H9 (cell line): ENCODE measurements around the gene MTMR3. TPM values are rescaled to one million over a fixed set of nuclear protein-coding genes. Genes with fewer than 3 reads are reported as not detected.

ENCODE experiments used
- DNase-seq: peaks from one replicate; pipeline ENCODE4 v3.0.0-alpha.2; 2017
- H2AFZ ChIP-seq: one replicate; pipeline ENCODE4 v1.6.1; 2013; ENCODE audit warnings: mild to moderate bottlenecking, low read length, control low read depth, moderate library complexity
- H2AK5ac ChIP-seq: 2 replicates; pipeline ENCODE4 v1.6.1; 2013; ENCODE audit warnings: low read length, control low read depth, mixed read lengths; ENCODE audit not compliant: insufficient read length
- H2BK120ac ChIP-seq: one replicate; pipeline ENCODE4 v1.6.1; 2013; ENCODE audit warnings: low read depth, mild to moderate bottlenecking, low read length, control low read depth, inconsistent platforms; ENCODE audit not compliant: poor library complexity, severe bottlenecking
- H2BK12ac ChIP-seq: 2 replicates; pipeline ENCODE4 v1.6.1; 2013; ENCODE audit warnings: low read length, control low read depth, mixed read lengths, low read depth; ENCODE audit not compliant: insufficient read length
- H2BK15ac ChIP-seq: 2 replicates; pipeline ENCODE4 v1.6.1; 2013; ENCODE audit warnings: low read depth, low read length, control low read depth
- H2BK20ac ChIP-seq: one replicate; pipeline ENCODE4 v1.6.1; 2013; ENCODE audit warnings: low read depth, mild to moderate bottlenecking, low read length, control low read depth, inconsistent platforms; ENCODE audit not compliant: poor library complexity, severe bottlenecking
- H2BK5ac ChIP-seq: 2 replicates; pipeline ENCODE4 v1.6.1; 2013; ENCODE audit warnings: low read length, control low read depth, mixed read lengths; ENCODE audit not compliant: insufficient read length
- H3K14ac ChIP-seq: 2 replicates; pipeline ENCODE4 v1.6.1; 2013; ENCODE audit warnings: low read length, control low read depth; ENCODE audit not compliant: insufficient read depth
- H3K18ac ChIP-seq: 2 replicates; pipeline ENCODE4 v1.6.1; 2013; ENCODE audit warnings: low read depth, mild to moderate bottlenecking, mixed read lengths, low read length, control low read depth; ENCODE audit not compliant: insufficient read length
- H3K23ac ChIP-seq: 2 replicates; pipeline ENCODE4 v1.6.1; 2013; ENCODE audit warnings: low read length, control low read depth, mixed read lengths, low read depth; ENCODE audit not compliant: insufficient read length
- H3K23me2 ChIP-seq: 2 replicates; pipeline ENCODE4 v1.6.1; 2013; ENCODE audit warnings: low read depth, mild to moderate bottlenecking, mixed read lengths, low read length, control low read depth; ENCODE audit not compliant: insufficient read length, poor library complexity, severe bottlenecking
- H3K27ac ChIP-seq: 2 replicates; pipeline ENCODE4 v1.5.1; 2013; ENCODE audit warnings: low read length, control low read depth, mixed read lengths, low read depth; ENCODE audit not compliant: insufficient read length
- H3K27me3 ChIP-seq: 2 replicates; pipeline ENCODE4 v1.6.1; 2013; ENCODE audit warnings: low read length, control low read depth, inconsistent platforms; ENCODE audit not compliant: insufficient read depth
- H3K4ac ChIP-seq: 2 replicates; pipeline ENCODE4 v1.6.1; 2013; ENCODE audit warnings: low read depth, mild to moderate bottlenecking, control low read depth, inconsistent platforms, low read length, moderate library complexity
- H3K4me1 ChIP-seq: 2 replicates; pipeline ENCODE4 v1.6.1; 2013; ENCODE audit warnings: low read length, control low read depth, inconsistent platforms; ENCODE audit not compliant: insufficient read depth
- H3K4me2 ChIP-seq: 2 replicates; pipeline ENCODE4 v1.6.1; 2013; ENCODE audit warnings: low read length, control low read depth, mixed read lengths; ENCODE audit not compliant: insufficient read length, insufficient read depth
- H3K56ac ChIP-seq: 2 replicates; pipeline ENCODE4 v1.6.1; 2013; ENCODE audit warnings: low read depth, mild to moderate bottlenecking, mixed read lengths, low read length, control low read depth; ENCODE audit not compliant: insufficient read length
- H3K79me1 ChIP-seq: 2 replicates; pipeline ENCODE4 v1.6.1; 2013; ENCODE audit warnings: low read depth, mild to moderate bottlenecking, moderate library complexity, low read length, control low read depth, inconsistent platforms; ENCODE audit not compliant: insufficient read depth, poor library complexity, severe bottlenecking
- H3K79me2 ChIP-seq: 2 replicates; pipeline ENCODE4 v1.6.1; 2013; ENCODE audit warnings: low read length, control low read depth, inconsistent platforms; ENCODE audit not compliant: insufficient read depth
- H3K9ac ChIP-seq: 2 replicates; pipeline ENCODE4 v1.6.1; 2013; ENCODE audit warnings: low read length, control low read depth, mixed read lengths; ENCODE audit not compliant: insufficient read length; ENCODE audit errors: extremely low read depth
- H3K9me3 ChIP-seq: one replicate; pipeline ENCODE4 v1.6.1; 2013; ENCODE audit warnings: low read depth, low read length, inconsistent platforms; ENCODE audit not compliant: control insufficient read depth
- H3T11ph ChIP-seq: one replicate; pipeline ENCODE4 v1.6.1; 2013; ENCODE audit warnings: mild to moderate bottlenecking, low read length, control low read depth, inconsistent platforms
- H4K20me1 ChIP-seq: one replicate; pipeline ENCODE4 v1.6.1; 2013; ENCODE audit not compliant: control insufficient read depth, insufficient read length, insufficient read depth
- H4K5ac ChIP-seq: 2 replicates; pipeline ENCODE4 v1.6.1; 2013; ENCODE audit warnings: low read depth, mild to moderate bottlenecking, mixed read lengths, low read length, control low read depth; ENCODE audit not compliant: insufficient read length
- H4K8ac ChIP-seq: replicated peaks from 2 replicates; pipeline ENCODE4 v1.6.1; 2013; ENCODE audit warnings: low read length, control low read depth, mixed read lengths, low read depth; ENCODE audit not compliant: insufficient read length
- H4K91ac ChIP-seq: 2 replicates; pipeline ENCODE4 v1.6.1; 2013; ENCODE audit warnings: low read depth, mild to moderate bottlenecking, moderate library complexity, mixed read lengths, low read length, control low read depth; ENCODE audit not compliant: insufficient read length
- H3K27ac Mint-ChIP-seq, 3 experiments: 2 replicates in 2 of 3; 3 replicates in 1 of 3; pipeline ENCODE4 v1.8.0; 2020 to 2021; ENCODE audit warnings: mixed read lengths in 3 of 3, mild to moderate bottlenecking in 1 of 3, moderate library complexity in 1 of 3
- H3K27me3 Mint-ChIP-seq: 2 replicates; pipeline ENCODE4 v1.8.0; 2021; ENCODE audit warnings: low read depth, mild to moderate bottlenecking, moderate library complexity, mixed read lengths
- H3K36me3 Mint-ChIP-seq, 3 experiments: 2 replicates in 2 of 3; 3 replicates in 1 of 3; pipeline ENCODE4 v1.8.0; 2020 to 2021; ENCODE audit warnings: low read depth in 3 of 3, mixed read lengths in 3 of 3; ENCODE audit not compliant: insufficient read depth in 1 of 3
- H3K4me1 Mint-ChIP-seq, 2 experiments: 2 replicates each; pipeline ENCODE4 v1.8.0; 2020; ENCODE audit warnings: mixed read lengths in 2 of 2
- H3K4me3 Mint-ChIP-seq, 2 experiments: 2 replicates in 1 of 2; 3 replicates in 1 of 2; pipeline ENCODE4 v1.8.0; 2020 to 2021; ENCODE audit warnings: mild to moderate bottlenecking in 2 of 2, mixed read lengths in 2 of 2, moderate library complexity in 1 of 2
- H3K9me3 Mint-ChIP-seq, 2 experiments: 2 replicates in 1 of 2; 3 replicates in 1 of 2; pipeline ENCODE4 v1.8.0; 2020; ENCODE audit warnings: mild to moderate bottlenecking in 2 of 2, mixed read lengths in 2 of 2, moderate library complexity in 1 of 2
- CTCF ChIP-seq: fragments of 200-600 bp; sonication (generic); conservative IDR thresholded peaks from 3 replicates; pipeline ENCODE4 v1.8.0; 2021; ENCODE audit warnings: antibody characterized with exemption, mild to moderate bottlenecking
- WGBS: extraction: QIAGEN DNeasy Blood & Tissue Kit; methylation state at CpG from one replicate; pipeline ENCODE4 v1.1.7; 2013; ENCODE audit warnings: missing lambda C conversion rate, low lambda C conversion rate, mixed read lengths; ENCODE audit not compliant: insufficient read length; ENCODE audit errors: extremely low coverage; 5-methylcytosine and 5-hydroxymethylcytosine counted together
- total RNA-seq: library from RNA; stranded (reverse); gene quantifications from 2 replicates; pipeline ENCODE4 v1.2.1, GENCODE V29; 2021

Gene MTMR3
- total RNA-seq, 1 experiment from 2014 or later, result 19.8 TPM

GRCh38 chr22:30013201-30013600 is 130.2 kb downstream of the MTMR3 start:
- no peak overlapping the region for H3K27ac Mint-ChIP-seq
- no CpG with 5 or more reads among the region's 5 CpGs for WGBS
- Histone ChIP-seq H3K4me2 (no peak overlapping the region), H2BK20ac (no peak overlapping the region), H2BK12ac (no peak overlapping the region), H4K5ac (no peak overlapping the region), H2AK5ac (no peak overlapping the region), H4K8ac (no peak overlapping the region), H2BK5ac (no peak overlapping the region), H4K20me1 (no peaks in the 10 kb centered on the region), H3K23me2 (no peaks in the 10 kb centered on the region), H3K79me1 (no peaks in the 10 kb centered on the region), H3K23ac (no peak overlapping the region), H3K27ac (no peak overlapping the region), H3K56ac (no peak overlapping the region), H3K9me3 (no peaks in the 10 kb centered on the region), H3K18ac (no peak overlapping the region), H2BK15ac (no peak overlapping the region), H3K27me3 (no peaks in the 10 kb centered on the region), H4K91ac (no peak overlapping the region), H3K9ac (no peak overlapping the region), H2AFZ (no peak overlapping the region), H2BK120ac (no peak overlapping the region), H3T11ph (no peak overlapping the region), H3K79me2 (no peaks in the 10 kb centered on the region), H3K4ac (no peak overlapping the region), H3K4me1 (no peaks in the 10 kb centered on the region; the same call in 1 of the 2 replicates), H3K14ac (no peak overlapping the region)
- no peaks in the 10 kb centered on the region for H3K27me3 Mint-ChIP-seq
- peaks cover 10 to 68% (median 51%) of the 10 kb centered on the region in 3 experiments; a peak in 5 of 7 replicates for H3K36me3 Mint-ChIP-seq
- H3K4me3 Mint-ChIP-seq, result no peak overlapping the region
- DNase-seq, result no peak
- TF ChIP-seq CTCF, result no peak
- H3K9me3 Mint-ChIP-seq, result no peaks in the 10 kb centered on the region
- peaks cover 10 to 16% of the 10 kb centered on the region in 2 experiments for H3K4me1 Mint-ChIP-seq
